ENCODE results near the gene TNFRSF1A.

GRCh38 chr12:6377667-6377994 is 35.8 kb upstream of the TNFRSF1A start:
- TF ChIP-seq CTCF (optimal IDR thresholded peaks at IDR 0.05 in 1 of 3, IDR thresholded peaks at IDR 0.05 in 1 of 3, conservative IDR thresholded peaks at IDR 0.05 in 1 of 3; ENCODE audit: extremely low read depth in 1 of 3, insufficient read depth in 2 of 3, low read length in 3 of 3) (no peak), EZH2 (IDR thresholded peaks at IDR 0.05; ENCODE audit: low read length) (no peak)

Measured in keratinocyte (primary cell).